GM18873 (cell line): Measurements from ENCODE around the gene TMEM151A.
A peak's percentile ranks its signal among the peaks of the same experiment; 100 is the strongest.

Experiments
- ATAC-seq: cut with Tn5 transposase; IDR thresholded peaks from one replicate; pipeline ENCODE4 v1.9.1; 2021; ENCODE audit warnings: mild to moderate bottlenecking, moderate library complexity, moderate number of reproducible peaks; ENCODE audit not compliant: unreplicated experiment, low FRiP score

Gene TMEM151A

DNA sequence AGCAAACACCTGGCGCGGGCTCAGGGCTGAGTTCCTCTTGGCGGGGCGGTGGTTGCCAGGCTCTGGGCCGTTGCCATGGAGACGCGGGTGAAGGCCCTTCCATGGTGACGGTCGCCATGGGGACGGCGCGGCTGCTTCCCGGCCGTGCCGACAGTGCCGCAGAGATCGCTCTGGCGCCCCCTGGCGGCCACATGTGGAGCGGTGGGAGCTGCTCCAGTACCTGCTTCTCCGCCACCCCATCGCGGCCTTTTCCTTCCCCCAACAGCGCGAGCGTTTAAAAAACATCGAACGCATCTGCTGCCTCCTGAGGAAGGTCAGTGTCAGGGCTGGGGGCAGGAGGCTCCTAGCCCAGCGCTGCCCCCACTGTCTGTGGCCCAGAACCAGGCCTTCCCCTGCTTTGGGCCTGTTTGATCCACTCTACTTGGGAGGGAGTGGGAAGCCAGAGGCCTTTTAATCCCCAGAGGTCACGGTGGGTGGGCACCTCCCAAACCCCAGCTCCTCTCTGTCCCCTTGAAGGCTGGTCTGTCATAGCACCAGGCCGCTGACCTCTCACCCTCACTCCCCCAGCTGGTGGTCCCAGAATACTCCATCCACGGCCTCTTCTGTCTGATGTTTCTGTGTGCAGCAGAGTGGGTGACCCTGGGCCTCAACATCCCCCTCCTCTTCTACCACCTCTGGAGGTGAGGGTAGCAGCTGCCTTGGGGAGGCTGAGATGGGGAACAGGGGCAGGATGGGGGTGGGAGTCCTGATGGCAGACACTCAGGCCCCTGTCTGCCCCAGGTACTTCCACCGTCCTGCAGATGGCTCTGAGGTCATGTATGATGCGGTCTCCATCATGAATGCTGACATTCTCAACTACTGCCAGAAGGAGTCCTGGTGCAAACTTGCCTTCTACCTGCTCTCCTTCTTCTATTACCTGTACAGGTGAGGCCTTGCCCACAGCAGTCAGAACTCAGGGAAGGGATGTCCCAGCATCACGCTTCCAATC lies 8.9 kb upstream of the TMEM151A start:
- peak; percentile 61 for ATAC-seq

- no peak for ATAC-seq
These were observed 8.1 kb upstream of the TMEM151A start for GRCh38 chr11:66283461-66284105.

DNA sequence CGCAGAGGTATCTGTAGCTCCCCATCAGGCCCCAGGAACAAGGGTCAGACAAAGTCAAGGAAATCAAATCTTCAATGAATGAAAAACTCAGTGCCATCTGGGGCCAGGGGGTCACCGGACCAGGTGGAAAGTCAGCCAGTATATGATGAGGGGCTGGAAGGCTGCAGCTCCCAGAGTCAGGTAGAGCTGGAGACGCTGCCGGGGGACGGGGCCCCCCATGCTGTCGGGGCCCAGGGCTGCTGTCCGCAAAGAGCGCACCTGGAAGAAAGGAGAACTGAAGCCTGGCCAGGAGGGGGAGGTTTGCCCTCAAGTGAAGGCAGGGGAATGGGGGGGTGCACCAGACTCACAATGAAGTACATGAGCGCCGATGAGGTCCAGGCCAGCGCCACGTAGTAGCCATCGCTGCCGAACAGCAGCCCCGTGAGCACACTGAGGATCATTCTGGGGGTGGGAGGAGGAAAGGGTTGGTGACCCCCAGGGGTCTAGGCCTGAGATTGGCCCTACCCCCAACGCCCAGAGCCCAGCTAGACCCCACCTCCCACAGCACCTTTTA lies 7.1 kb upstream of the TMEM151A start:
- ATAC-seq, result no peak

DNA sequence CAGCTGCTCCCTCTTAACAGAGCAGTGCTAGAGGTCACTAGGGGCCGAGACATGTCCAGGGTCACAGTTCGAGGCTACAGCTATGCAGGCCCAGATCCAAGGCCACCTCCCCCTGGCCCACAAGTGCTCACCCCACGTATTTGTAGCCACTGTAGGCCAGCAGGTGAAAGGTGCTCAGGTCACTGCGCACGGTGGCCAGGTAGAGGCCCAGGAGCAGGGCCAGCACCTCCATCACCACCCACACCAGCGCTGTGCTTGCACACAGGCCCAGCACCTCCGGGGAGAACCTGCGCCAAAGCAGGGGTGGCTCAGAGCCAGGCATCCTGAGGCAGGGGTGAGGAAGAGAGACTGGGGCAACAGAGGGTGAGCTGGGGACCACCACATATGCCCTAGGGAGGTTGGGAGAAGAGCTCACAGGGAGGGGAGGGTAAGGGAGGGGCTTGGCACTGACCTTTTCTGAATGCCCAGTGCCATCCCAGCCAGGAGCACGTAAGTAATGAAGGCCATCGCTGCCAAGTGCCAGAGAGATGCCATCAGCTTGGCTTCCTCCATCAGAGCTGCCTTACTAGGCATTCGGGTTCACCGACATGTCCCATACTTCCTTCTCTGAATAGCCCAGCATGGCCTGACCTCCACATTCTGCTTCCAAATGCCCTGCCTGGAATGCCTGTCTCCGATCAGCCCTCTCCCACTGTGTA lies 6.3 kb upstream of the TMEM151A start:
- no peak for ATAC-seq

- ATAC-seq, result no peak
These were observed 5.0 kb upstream of the TMEM151A start for GRCh38 chr11:66286699-66287098.

GRCh38 chr11:66287211-66287888 lies 4.3 kb upstream of the TMEM151A start:
- no peak for ATAC-seq

DNA sequence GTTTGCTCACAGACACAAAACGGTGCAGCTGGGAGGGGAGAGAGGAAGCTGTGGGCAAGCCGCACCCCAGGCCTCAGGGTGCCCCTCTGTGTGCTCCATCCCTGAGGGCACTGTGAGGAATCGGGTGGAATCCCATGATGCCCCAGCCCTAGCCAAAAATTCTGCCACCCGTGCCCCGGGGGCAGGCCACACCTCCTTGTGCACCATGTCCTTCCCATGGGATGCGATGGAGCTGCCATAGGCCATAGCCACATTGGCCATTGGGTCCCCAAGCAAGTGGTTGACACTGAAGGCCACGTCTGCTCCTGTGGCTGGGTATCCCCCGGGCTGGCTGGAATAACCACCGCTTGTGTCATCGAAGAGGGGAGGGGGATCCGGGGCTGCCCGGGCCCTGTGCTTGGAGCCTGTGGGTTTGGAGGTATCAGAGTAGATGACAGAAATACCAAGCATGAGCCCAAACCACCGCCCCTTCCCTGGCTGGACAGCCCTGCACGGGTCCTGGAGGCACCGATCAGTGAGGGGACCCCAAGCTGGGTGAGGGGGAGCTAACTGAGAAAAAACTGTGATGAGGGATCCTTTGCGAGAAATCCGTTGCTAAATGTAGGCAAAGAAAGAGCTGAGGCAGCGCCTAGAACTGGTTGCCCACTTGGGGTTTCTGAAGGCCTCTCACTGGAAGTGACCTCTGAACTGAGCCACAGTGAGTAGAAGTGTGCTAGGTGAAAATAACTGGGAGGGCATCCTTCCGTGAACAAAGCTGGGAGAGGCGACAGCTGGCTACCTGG lies 3.6 kb upstream of the TMEM151A start:
- ATAC-seq, result no peak

- peak; percentile 93 for ATAC-seq
These were observed 2.8 kb upstream of the TMEM151A start, which contains the start of gene YIF1A for GRCh38 chr11:66288671-66289547. YIF1A (minus strand) TSS chr11:66289143; CDS start chr11:66288985, 158 bp downstream.

DNA sequence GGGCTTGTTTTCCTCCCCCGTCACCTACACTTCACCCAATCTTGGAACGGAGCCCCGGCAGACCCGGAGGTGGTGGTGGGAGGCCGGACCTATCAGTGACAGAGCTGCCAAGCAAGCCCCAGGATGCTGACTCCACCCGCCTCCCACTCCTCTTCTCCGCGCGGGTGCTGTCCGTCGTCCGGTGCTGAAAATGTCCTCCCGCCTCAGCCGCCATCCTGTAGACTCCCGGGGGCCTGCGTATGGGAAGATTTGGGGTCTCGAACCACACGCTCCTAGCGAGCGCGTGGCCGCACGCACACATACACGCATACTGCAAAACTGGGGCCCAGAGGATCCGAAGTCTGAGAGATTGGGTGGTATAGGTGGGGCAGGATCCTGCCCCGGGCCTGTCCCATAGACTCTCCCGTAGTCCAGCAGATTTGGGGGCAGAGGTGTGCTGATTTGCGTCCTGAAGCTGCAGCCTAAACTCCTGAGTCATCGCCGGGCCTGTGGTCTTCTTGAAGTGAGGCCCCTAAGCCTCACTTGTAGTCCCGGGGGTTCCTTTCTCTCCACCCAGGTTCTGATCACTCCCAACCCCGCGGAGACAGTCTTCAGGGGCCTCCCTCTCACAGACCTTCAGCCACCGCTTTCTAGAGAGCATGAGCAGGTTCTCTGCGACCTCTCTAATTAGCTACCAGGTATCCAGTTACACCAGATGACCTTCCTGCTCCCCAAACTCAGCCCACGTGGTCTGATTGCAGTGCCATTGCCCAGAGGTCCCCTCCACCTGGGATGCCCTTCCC lies 2.0 kb upstream of the TMEM151A start:
- peak; percentile 19 for ATAC-seq

- ATAC-seq, result no peak
These were observed 1.4 kb upstream of the TMEM151A start for GRCh38 chr11:66290330-66290621.

DNA sequence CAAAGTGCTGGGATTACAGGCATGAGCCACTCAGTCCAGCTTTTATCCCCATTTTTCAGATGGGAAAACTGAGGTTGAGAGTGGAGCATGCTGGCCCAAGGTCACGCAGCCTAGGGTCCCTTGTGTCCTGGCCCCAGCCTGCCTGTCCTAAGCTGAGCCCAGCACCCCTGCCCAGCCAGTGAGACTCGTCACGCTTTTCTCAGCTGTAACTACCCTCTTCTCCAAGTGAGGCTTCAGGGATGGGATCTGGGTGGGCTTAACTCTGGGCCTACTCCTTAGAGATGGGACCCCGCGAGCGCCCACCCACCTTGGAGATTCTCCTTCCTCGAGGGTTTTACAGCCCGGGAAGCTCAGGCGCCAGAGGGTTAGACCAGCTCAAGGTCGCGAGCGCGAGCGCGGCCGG lies 390 bp upstream of the TMEM151A start:
- ATAC-seq, result no peak

DNA sequence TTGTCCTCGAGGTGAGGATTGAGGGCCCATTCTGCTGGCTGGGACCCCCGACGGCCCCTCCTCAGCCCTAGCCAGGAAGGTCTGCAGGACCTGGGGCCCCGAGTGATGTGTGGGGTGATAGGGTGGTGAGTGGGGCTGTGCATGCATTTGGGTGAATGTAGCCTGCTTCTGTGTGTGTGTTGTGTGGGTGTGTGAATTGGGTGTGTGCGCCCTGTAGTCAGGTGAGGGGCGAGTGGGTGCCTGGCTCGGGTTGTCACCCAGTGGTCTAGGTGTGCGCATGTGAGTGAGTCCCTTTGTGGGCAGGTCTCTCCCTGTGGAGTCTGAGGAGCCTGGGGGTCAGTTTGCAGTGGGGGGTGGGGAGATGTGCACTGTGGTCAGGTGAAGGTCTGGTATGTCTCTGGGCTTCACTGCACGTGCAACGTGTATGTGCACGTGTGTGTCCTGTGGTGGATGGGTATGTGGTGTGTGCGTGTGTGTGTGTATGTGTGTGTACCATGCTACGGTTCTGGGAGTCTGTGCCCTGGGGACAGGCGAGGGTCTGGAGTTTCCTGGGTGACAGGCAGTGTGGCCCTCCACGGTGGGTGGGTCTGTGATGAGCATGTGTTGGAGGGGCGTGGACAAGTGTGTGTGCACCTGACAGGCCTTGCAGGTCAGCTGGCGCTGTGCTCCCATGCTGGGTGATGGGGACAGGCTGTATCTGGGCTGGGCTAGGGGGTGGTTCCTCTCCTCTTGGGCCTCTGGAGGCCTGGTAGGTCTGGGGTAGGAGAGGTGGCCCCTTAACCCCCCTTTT lies 1.0 kb downstream of the TMEM151A start:
- ATAC-seq, result no peak

- ATAC-seq, result no peak
These were observed 1.7 kb downstream of the TMEM151A start for GRCh38 chr11:66293352-66293751.

GRCh38 chr11:66293777-66294625 lies 2.3 kb downstream of the TMEM151A start:
- ATAC-seq, result no peak

GRCh38 chr11:66294626-66295620 lies 3.2 kb downstream of the TMEM151A start:
- ATAC-seq, result no peak
